ENCODE measurements around the gene DLL4. TPM values are rescaled to one million over a fixed set of nuclear protein-coding genes. Genes with fewer than 3 reads are reported as not detected.

DLL4 gene
- total and polyA plus RNA-seq, 10 of the 15 experiments (the other 5 are each of a cell fraction or from before 2014, with no cell fraction given): 0.04 to 0.16 (median 0.09) TPM; not detected in 6

- TF ChIP-seq EED (IDR thresholded peaks at IDR 0.05; ENCODE audit: low read depth): no peak
- TF ChIP-seq, protein P1, sequence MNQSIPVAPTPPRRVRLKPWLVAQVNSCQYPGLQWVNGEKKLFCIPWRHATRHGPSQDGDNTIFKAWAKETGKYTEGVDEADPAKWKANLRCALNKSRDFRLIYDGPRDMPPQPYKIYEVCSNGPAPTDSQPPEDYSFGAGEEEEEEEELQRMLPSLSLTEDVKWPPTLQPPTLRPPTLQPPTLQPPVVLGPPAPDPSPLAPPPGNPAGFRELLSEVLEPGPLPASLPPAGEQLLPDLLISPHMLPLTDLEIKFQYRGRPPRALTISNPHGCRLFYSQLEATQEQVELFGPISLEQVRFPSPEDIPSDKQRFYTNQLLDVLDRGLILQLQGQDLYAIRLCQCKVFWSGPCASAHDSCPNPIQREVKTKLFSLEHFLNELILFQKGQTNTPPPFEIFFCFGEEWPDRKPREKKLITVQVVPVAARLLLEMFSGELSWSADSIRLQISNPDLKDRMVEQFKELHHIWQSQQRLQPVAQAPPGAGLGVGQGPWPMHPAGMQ (IDR thresholded peaks at IDR 0.05; ENCODE audit: borderline replicate concordance): no peak
- TF ChIP-seq, protein P2, sequence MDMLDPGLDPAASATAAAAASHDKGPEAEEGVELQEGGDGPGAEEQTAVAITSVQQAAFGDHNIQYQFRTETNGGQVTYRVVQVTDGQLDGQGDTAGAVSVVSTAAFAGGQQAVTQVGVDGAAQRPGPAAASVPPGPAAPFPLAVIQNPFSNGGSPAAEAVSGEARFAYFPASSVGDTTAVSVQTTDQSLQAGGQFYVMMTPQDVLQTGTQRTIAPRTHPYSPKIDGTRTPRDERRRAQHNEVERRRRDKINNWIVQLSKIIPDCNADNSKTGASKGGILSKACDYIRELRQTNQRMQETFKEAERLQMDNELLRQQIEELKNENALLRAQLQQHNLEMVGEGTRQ (IDR thresholded peaks at IDR 0.05; ENCODE audit: borderline replicate concordance, low read depth, low read length): no peak
- TF ChIP-seq TBL1XR1 (IDR thresholded peaks at IDR 0.05; ENCODE audit: low read depth, low read length): no peak
- TF ChIP-seq EP300 (IDR thresholded peaks at IDR 0.05; ENCODE audit: borderline replicate concordance in 1 of 2, control insufficient read depth in 1 of 2, low read depth in 2 of 2, low read length in 2 of 2): no peak
- no peak for TF ChIP-seq MXI1 (IDR thresholded peaks at IDR 0.05; ENCODE audit: low read depth, low read length)
- TF ChIP-seq GABPA (IDR thresholded peaks at IDR 0.05; ENCODE audit: low read depth): no peak
- no peak for TF ChIP-seq MEF2B (IDR thresholded peaks at IDR 0.05; ENCODE audit: partially characterized antibody, poor library complexity, severe bottlenecking)
- no peak for TF ChIP-seq E2F4 (IDR thresholded peaks at IDR 0.05; ENCODE audit: low read depth, low read length)
- no peak for TF ChIP-seq ZBTB11 (CRISPR knock-in tag; IDR thresholded peaks at IDR 0.05)
- no peak for TF ChIP-seq NR2C2 (IDR thresholded peaks at IDR 0.05; ENCODE audit: borderline replicate concordance, control insufficient read depth, insufficient read length, low read depth)
- TF ChIP-seq NFIC (IDR thresholded peaks at IDR 0.05; ENCODE audit: low read depth, low read length): no peak
- TF ChIP-seq, protein P3, sequence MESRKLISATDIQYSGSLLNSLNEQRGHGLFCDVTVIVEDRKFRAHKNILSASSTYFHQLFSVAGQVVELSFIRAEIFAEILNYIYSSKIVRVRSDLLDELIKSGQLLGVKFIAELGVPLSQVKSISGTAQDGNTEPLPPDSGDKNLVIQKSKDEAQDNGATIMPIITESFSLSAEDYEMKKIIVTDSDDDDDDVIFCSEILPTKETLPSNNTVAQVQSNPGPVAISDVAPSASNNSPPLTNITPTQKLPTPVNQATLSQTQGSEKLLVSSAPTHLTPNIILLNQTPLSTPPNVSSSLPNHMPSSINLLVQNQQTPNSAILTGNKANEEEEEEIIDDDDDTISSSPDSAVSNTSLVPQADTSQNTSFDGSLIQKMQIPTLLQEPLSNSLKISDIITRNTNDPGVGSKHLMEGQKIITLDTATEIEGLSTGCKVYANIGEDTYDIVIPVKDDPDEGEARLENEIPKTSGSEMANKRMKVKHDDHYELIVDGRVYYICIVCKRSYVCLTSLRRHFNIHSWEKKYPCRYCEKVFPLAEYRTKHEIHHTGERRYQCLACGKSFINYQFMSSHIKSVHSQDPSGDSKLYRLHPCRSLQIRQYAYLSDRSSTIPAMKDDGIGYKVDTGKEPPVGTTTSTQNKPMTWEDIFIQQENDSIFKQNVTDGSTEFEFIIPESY (IDR thresholded peaks at IDR 0.05): no peak
- TF ChIP-seq, protein P4, sequence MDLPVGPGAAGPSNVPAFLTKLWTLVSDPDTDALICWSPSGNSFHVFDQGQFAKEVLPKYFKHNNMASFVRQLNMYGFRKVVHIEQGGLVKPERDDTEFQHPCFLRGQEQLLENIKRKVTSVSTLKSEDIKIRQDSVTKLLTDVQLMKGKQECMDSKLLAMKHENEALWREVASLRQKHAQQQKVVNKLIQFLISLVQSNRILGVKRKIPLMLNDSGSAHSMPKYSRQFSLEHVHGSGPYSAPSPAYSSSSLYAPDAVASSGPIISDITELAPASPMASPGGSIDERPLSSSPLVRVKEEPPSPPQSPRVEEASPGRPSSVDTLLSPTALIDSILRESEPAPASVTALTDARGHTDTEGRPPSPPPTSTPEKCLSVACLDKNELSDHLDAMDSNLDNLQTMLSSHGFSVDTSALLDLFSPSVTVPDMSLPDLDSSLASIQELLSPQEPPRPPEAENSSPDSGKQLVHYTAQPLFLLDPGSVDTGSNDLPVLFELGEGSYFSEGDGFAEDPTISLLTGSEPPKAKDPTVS (IDR thresholded peaks at IDR 0.05; ENCODE audit: low read depth, low read length): no peak
- TF ChIP-seq ZNF622 (IDR thresholded peaks at IDR 0.05): no peak
- no peak for TF ChIP-seq NFXL1 (IDR thresholded peaks at IDR 0.05; ENCODE audit: borderline replicate concordance)
- no peak for TF ChIP-seq NR2C1 (IDR thresholded peaks at IDR 0.05)
- no peak for TF ChIP-seq IRF4 (IDR thresholded peaks at IDR 0.05; ENCODE audit: low read depth, low read length)
- no peak for TF ChIP-seq ATF7 (IDR thresholded peaks at IDR 0.05; ENCODE audit: low read depth)
Measured at GRCh38 chr15:40941528-40942336, 12.6 kb downstream of the DLL4 start (continued).

Data from GM12878 (cell line).